ENCODE data around the gene TNN. TPM values are rescaled to one million over a fixed set of nuclear protein-coding genes. Genes with fewer than 3 reads are reported as not detected.

Gene TNN
- total and polyA plus RNA-seq, 10 of the 15 experiments (the other 5 are each of a cell fraction or from before 2014, with no cell fraction given): 0.05 to 0.17 (median 0.11) TPM

DNA sequence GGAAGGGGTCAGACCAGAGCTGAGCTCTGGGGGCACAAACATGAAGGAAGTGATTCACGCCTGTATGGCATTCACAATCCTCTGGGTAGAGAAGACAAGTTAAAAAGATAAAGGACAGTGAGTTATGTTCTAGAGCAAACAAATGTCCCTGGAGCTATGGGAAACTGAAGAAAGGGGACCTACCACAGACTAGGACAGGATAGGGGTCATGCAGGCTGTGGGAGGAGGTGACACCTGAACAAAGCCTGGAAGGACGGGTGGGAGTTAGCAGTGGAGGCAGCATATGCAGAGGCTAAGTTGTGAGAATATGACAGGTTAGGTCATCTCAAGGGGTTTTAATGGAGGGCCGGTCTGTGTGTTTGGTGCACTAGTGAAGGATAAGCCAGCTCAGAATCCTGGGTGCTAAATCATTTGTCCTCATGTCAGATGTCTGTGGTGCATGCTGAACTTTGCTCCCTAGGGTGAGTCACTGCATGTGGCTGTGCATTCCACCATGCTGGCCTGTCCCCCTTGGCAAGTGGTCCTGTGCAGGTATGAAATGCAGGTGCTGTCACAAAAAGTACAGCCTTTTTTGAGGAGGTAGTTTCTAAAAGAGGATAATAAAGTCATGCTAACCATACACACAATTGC lies 28.5 kb downstream of the TNN start:
- in situ Hi-C loops (cut with MboI) (no loop called here), intact Hi-C loops (cut with micrococcal nuclease; ENCODE audit: unreplicated experiment) (no loop called here)
- no peak for TF ChIP-seq TARDBP (IDR thresholded peaks at IDR 0.05; ENCODE audit: borderline replicate concordance)
- TF ChIP-seq BMI1 (IDR thresholded peaks at IDR 0.05; ENCODE audit: borderline replicate concordance): no peak
- TF ChIP-seq IRF4 (IDR thresholded peaks at IDR 0.05; ENCODE audit: low read depth, low read length): no peak
- no peak for TF ChIP-seq NFIC (IDR thresholded peaks at IDR 0.05; ENCODE audit: low read depth, low read length)
- no peak for TF ChIP-seq POLR2AphosphoS2 (IDR thresholded peaks at IDR 0.05; ENCODE audit: low read depth, low read length)
- TF ChIP-seq, protein P1, sequence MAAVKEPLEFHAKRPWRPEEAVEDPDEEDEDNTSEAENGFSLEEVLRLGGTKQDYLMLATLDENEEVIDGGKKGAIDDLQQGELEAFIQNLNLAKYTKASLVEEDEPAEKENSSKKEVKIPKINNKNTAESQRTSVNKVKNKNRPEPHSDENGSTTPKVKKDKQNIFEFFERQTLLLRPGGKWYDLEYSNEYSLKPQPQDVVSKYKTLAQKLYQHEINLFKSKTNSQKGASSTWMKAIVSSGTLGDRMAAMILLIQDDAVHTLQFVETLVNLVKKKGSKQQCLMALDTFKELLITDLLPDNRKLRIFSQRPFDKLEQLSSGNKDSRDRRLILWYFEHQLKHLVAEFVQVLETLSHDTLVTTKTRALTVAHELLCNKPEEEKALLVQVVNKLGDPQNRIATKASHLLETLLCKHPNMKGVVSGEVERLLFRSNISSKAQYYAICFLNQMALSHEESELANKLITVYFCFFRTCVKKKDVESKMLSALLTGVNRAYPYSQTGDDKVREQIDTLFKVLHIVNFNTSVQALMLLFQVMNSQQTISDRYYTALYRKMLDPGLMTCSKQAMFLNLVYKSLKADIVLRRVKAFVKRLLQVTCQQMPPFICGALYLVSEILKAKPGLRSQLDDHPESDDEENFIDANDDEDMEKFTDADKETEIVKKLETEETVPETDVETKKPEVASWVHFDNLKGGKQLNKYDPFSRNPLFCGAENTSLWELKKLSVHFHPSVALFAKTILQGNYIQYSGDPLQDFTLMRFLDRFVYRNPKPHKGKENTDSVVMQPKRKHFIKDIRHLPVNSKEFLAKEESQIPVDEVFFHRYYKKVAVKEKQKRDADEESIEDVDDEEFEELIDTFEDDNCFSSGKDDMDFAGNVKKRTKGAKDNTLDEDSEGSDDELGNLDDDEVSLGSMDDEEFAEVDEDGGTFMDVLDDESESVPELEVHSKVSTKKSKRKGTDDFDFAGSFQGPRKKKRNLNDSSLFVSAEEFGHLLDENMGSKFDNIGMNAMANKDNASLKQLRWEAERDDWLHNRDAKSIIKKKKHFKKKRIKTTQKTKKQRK (IDR thresholded peaks at IDR 0.05; ENCODE audit: low read depth, low read length): no peak
- TF ChIP-seq FOXM1 (IDR thresholded peaks at IDR 0.05; ENCODE audit: low read depth, low read length): no peak
- no peak for TF ChIP-seq RELA (IDR thresholded peaks at IDR 0.05; ENCODE audit: borderline replicate concordance, partially characterized antibody)
- no peak for TF ChIP-seq KAT2A (conservative IDR thresholded peaks at IDR 0.05; ENCODE audit: control insufficient read depth, low read depth, low read length)
- H3K27ac ChIP-seq (ENCODE audit: control insufficient read depth, insufficient read depth): no peak overlapping the region
- no TSS peak for BruUV-seq (replicated peaks)
- WGBS (ENCODE audit: insufficient coverage, insufficient replicate concordance, low lambda C conversion rate, missing lambda C conversion rate): 24% methylated on average over 3 of the region's 3 CpGs
- RAD21 ChIA-PET (ENCODE audit: unreplicated experiment): no interaction called here
- no peak overlapping the region for H2AFZ ChIP-seq (ENCODE audit: control insufficient read depth, low read depth, low read length)
- SMC1A ChIA-PET (ENCODE audit: uncharacterized antibody, unreplicated experiment): no interaction called here
- H3K4me2 ChIP-seq (ENCODE audit: control insufficient read depth, insufficient read depth): no peak overlapping the region
- H3K27me3 ChIP-seq (replicated peaks in 1 of 2; ENCODE audit: control insufficient read depth in 2 of 2, insufficient read depth in 2 of 2, low read length in 1 of 2): 0 out of 4 replicates have a peak, but pooled peaks cover 0 to 2% of the 10 kb centered on the region in 2 experiments
- ATAC-seq (no peak), DNase-seq (ENCODE audit: low read depth, low spot score) (no peak), FAIRE-seq (no peak)
- no peaks in the 10 kb centered on the region for H3K9me3 ChIP-seq (replicated peaks; ENCODE audit: control insufficient read depth, insufficient read depth, low read length)
- H3K4me3 ChIP-seq: no peak overlapping the region
- no peaks in the 10 kb centered on the region for H3K79me2 ChIP-seq (ENCODE audit: control insufficient read depth, insufficient read depth, low read length)
- no peaks in the 10 kb centered on the region for H4K20me1 ChIP-seq (ENCODE audit: control insufficient read depth, insufficient read depth)
- POLR2A ChIA-PET: no interaction called here
- no peak overlapping the region for H3K9ac ChIP-seq (ENCODE audit: control insufficient read depth, insufficient read depth, low read length)
- CTCF ChIA-PET: no interaction called here
- H3K36me3 ChIP-seq (ENCODE audit: control insufficient read depth in 2 of 2, insufficient read depth in 2 of 2, low read length in 1 of 2): no peaks in the 10 kb centered on the region
- no peaks in the 10 kb centered on the region for H3K4me1 ChIP-seq (ENCODE audit: control insufficient read depth, insufficient read depth, low read length)

Measured in GM12878 (cell line).